ENCODE results near the gene PLPP3.

Gene PLPP3

GRCh38 chr1:56557746-56558145 is 21.6 kb downstream of the PLPP3 start:
- DNase-seq (ENCODE audit: insufficient read length) = no peak
- TF ChIP-seq POLR2AphosphoS5 (IDR thresholded peaks at IDR 0.05; ENCODE audit: low read depth, low read length) = no peak
- no peak for TF ChIP-seq TAF1 (IDR thresholded peaks at IDR 0.05; ENCODE audit: borderline replicate concordance, low read depth, low read length)
- no peak for TF ChIP-seq POLR2A (IDR thresholded peaks at IDR 0.05; ENCODE audit: low read depth, low read length)
- no peak for FAIRE-seq

DNA sequence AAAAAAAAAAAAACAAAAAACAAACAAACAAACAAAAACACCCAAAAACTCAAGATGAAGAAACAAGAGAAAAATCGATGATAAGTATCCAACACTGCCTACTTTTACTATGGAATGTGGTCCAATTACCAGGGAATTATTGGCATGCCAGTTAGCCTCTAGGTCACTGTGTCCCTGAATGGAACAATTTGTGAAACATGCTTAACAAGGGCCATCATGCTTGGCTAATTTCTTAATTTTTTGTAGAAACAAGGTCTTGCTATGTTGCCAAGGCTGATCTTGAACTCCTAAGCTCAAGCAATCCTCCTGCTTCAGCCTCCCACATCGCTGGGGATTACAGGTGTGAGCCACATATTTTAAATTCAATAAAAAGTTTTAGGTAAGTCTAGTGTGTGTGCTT is 23.9 kb downstream of the PLPP3 start:
- TF ChIP-seq TAF1 (IDR thresholded peaks at IDR 0.05; ENCODE audit: borderline replicate concordance, low read depth, low read length) (no peak), POLR2A (IDR thresholded peaks at IDR 0.05; ENCODE audit: low read depth, low read length) (no peak), POLR2AphosphoS5 (IDR thresholded peaks at IDR 0.05; ENCODE audit: low read depth, low read length) (no peak)
- DNase-seq (ENCODE audit: insufficient read length) = no peak
- FAIRE-seq = no peak

DNA sequence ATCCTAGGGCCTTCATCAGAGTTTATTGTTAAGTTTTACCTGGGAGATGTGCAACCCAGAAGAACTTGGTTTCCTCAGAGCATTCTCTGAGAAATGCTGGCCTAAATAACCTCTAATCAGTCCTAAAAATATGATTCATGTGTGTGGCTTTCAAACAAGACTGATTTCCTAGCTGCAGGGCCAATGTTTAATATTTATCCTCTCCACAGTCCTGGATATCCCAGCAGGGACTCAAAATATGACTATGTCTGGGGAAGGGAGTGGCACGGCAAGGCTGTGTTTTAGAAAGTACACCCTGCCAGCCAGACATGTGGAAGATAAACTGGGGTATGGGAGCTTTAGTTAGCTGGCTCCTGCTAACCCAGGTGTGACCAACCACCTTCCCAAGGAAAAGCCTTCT is 26.3 kb downstream of the PLPP3 start:
- no peak for TF ChIP-seq POLR2A (IDR thresholded peaks at IDR 0.05; ENCODE audit: low read depth, low read length)
- TF ChIP-seq POLR2AphosphoS5 (IDR thresholded peaks at IDR 0.05; ENCODE audit: low read depth, low read length) = no peak
- TF ChIP-seq TAF1 (IDR thresholded peaks at IDR 0.05; ENCODE audit: borderline replicate concordance, low read depth, low read length) = no peak
- no peak for DNase-seq (ENCODE audit: insufficient read length)
- no peak for FAIRE-seq

- DNase-seq (ENCODE audit: insufficient read length) (no peak), FAIRE-seq (no peak)
- TF ChIP-seq POLR2AphosphoS5 (IDR thresholded peaks at IDR 0.05; ENCODE audit: low read depth, low read length) (no peak), POLR2A (IDR thresholded peaks at IDR 0.05; ENCODE audit: low read depth, low read length) (no peak), TAF1 (IDR thresholded peaks at IDR 0.05; ENCODE audit: borderline replicate concordance, low read depth, low read length) (no peak)
Observed at GRCh38 chr1:56552349-56552748, 27.0 kb downstream of the PLPP3 start.

GRCh38 chr1:56551691-56552090 is 27.7 kb downstream of the PLPP3 start:
- no peak for FAIRE-seq
- TF ChIP-seq POLR2AphosphoS5 (IDR thresholded peaks at IDR 0.05; ENCODE audit: low read depth, low read length) = no peak
- no peak for DNase-seq (ENCODE audit: insufficient read length)

GRCh38 chr1:56550859-56551188 is 28.5 kb downstream of the PLPP3 start:
- no peak for DNase-seq (ENCODE audit: insufficient read length)

GRCh38 chr1:56550138-56550858 is 29.1 kb downstream of the PLPP3 start:
- DNase-seq (ENCODE audit: insufficient read length) (no peak), FAIRE-seq (no peak)
- TF ChIP-seq TAF1 (IDR thresholded peaks at IDR 0.05; ENCODE audit: borderline replicate concordance, low read depth, low read length) = no peak
- TF ChIP-seq POLR2A (IDR thresholded peaks at IDR 0.05; ENCODE audit: low read depth, low read length) = no peak

More at GRCh38 chr1:56550859-56551188, 28.5 kb downstream of the PLPP3 start:
- FAIRE-seq = no peak
- TF ChIP-seq POLR2A (IDR thresholded peaks at IDR 0.05; ENCODE audit: low read depth, low read length) (no peak), TAF1 (IDR thresholded peaks at IDR 0.05; ENCODE audit: borderline replicate concordance, low read depth, low read length) (no peak), POLR2AphosphoS5 (IDR thresholded peaks at IDR 0.05; ENCODE audit: low read depth, low read length) (no peak)

DNA sequence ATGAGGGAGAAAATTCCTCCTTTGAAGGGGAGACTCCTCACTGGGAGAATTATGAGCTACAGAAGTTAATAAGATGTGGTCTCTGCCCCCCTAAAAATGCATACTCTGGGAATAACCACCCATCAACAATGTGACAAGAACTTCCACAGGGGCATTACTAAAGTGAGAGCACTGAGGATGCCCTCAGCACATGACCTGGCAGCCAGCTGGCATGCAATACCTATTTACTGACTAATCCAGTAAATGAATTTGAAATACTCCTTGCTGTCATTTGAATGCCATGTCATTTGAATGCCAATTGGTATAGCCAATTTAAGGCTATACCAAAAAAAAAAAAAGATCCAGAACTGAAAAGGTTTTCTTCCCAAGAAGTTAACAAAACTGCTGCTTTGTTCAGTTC is 30.8 kb downstream of the PLPP3 start:
- DNase-seq (ENCODE audit: insufficient read length) (no peak), FAIRE-seq (no peak)
- TF ChIP-seq TAF1 (IDR thresholded peaks at IDR 0.05; ENCODE audit: borderline replicate concordance, low read depth, low read length) (no peak), POLR2AphosphoS5 (IDR thresholded peaks at IDR 0.05; ENCODE audit: low read depth, low read length) (no peak), POLR2A (IDR thresholded peaks at IDR 0.05; ENCODE audit: low read depth, low read length) (no peak)

DNA sequence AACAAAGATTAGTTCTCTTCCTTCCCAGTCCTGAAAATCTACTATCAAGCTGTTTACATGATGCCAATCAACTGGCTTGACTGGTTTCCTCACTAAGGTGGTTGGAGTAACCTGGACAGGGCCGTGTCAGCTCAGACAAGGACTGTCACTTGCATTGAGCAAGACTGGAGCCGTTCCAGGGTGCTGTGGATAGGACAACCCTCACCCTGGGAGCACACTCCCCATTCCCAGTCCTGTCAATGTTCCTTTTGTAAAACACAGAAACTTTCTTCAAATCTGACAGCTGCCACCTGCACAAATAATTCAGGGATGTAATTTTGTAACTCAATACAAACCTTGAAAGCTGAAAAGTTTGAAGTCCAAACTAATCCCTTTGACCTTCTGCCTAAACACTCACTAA is 31.4 kb downstream of the PLPP3 start:
- DNase-seq (ENCODE audit: insufficient read length) (no peak), FAIRE-seq (no peak)
- TF ChIP-seq TAF1 (IDR thresholded peaks at IDR 0.05; ENCODE audit: borderline replicate concordance, low read depth, low read length) (no peak), POLR2AphosphoS5 (IDR thresholded peaks at IDR 0.05; ENCODE audit: low read depth, low read length) (no peak), POLR2A (IDR thresholded peaks at IDR 0.05; ENCODE audit: low read depth, low read length) (no peak)

GRCh38 chr1:56547473-56547872 is 31.9 kb downstream of the PLPP3 start:
- DNase-seq (ENCODE audit: insufficient read length) = no peak
- TF ChIP-seq POLR2AphosphoS5 (IDR thresholded peaks at IDR 0.05; ENCODE audit: low read depth, low read length) = no peak
- FAIRE-seq = no peak

- FAIRE-seq = no peak
- TF ChIP-seq TAF1 (IDR thresholded peaks at IDR 0.05; ENCODE audit: borderline replicate concordance, low read depth, low read length) (no peak), POLR2A (IDR thresholded peaks at IDR 0.05; ENCODE audit: low read depth, low read length) (no peak), POLR2AphosphoS5 (IDR thresholded peaks at IDR 0.05; ENCODE audit: low read depth, low read length) (no peak)
- no peak for DNase-seq (ENCODE audit: insufficient read length)
Observed at GRCh38 chr1:56545711-56546110, 33.7 kb downstream of the PLPP3 start.

GRCh38 chr1:56543783-56544612 is 35.4 kb downstream of the PLPP3 start:
- FAIRE-seq (peak; percentile 5), DNase-seq (ENCODE audit: insufficient read length) (no peak)
- no peak for TF ChIP-seq POLR2AphosphoS5 (IDR thresholded peaks at IDR 0.05; ENCODE audit: low read depth, low read length)
- no peak for TF ChIP-seq TAF1 (IDR thresholded peaks at IDR 0.05; ENCODE audit: borderline replicate concordance, low read depth, low read length)
- TF ChIP-seq POLR2A (IDR thresholded peaks at IDR 0.05; ENCODE audit: low read depth, low read length) = no peak

All from GM12892 (cell line).